Skin epidermis (tissue), 12 donors: ENCODE measurements around the gene C4orf50.
"Not testable (repeated sequence)": the region's sequence is repeated elsewhere in the genome, so short reads cannot be mapped to it uniquely, and the experiment has no call there.

Experiments
- H3K27ac ChIP-seq, 21 experiments: fragments of 200-600 bp; sonication (generic) in 11 of 21; one replicate each; pipeline ENCODE4 v1.5.0; 2020; ENCODE audit warnings: mild to moderate bottlenecking in 3 of 21, inconsistent platforms in 2 of 21, moderate library complexity in 2 of 21
- H3K4me3 ChIP-seq, 7 experiments: fragments of 200-600 bp; sonication (generic) in 2 of 7; one replicate each; pipeline ENCODE4 v1.5.0; 2020; ENCODE audit warnings: inconsistent platforms in 2 of 7, mild to moderate bottlenecking in 2 of 7, moderate library complexity in 1 of 7

C4orf50 gene

DNA sequence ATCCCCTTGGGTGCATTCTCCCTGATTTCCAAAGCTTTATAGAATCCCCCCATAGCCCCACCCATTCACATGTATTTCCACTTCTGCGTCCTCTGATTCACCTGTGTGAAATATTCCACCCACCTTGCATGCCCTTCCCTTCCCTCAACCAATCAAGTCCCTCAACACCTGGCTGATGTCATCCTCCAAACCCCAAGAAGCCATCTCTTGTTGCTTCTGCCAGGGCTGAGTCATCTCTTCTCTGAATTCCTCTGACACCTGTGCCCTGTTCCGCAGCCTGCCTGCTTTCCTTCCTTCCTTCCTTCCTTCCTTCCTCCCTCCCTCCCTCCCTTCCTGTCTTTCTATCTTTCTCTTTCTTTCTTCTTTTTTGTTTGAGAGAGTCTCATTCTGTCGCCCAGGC, 135.3 kb downstream of the C4orf50 start:
- Histone ChIP-seq H3K4me3 (no peak overlapping the region), H3K27ac (no peak overlapping the region)

DNA sequence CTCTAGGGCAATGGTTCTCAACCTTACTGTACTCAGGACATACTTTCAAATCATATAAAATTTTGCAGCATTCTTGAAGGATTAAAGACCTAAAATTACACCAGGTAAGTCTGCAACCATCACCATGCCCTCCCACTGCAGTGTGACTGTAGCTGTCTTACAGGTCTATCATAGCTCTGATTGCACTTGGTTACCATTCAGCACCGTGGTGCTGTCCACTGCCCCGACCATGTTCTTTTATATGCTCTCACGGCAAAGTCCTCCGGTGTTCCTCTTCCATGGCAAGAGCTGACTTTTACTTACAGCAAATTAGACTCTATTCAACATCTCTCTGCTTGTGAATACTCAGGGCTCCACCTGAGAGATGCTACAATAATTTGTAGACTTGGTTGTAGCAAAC, 136.9 kb downstream of the C4orf50 start:
- H3K4me3 ChIP-seq, result no peak overlapping the region
- H3K27ac ChIP-seq, result no peak overlapping the region

DNA sequence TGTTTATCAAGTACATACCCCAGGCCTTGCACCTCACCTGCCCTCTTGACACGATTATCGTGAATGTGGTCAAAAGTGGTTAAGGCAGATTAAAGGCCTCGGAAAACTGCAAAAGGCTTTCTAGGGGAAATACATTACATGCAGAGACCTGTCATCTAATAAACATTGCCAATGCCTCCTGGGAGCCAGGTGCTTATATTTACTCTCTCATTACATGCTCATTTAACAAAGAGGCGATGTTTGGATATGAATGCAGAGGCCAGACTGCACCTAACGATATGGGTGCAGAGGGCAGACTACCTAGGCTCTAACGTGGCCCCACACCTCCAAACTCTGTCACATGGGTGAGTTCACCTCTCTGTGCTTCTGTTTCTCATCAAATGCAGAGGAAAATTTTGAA, 139.9 kb downstream of the C4orf50 start:
- no peak overlapping the region for H3K27ac ChIP-seq
- H3K4me3 ChIP-seq, result no peak overlapping the region

DNA sequence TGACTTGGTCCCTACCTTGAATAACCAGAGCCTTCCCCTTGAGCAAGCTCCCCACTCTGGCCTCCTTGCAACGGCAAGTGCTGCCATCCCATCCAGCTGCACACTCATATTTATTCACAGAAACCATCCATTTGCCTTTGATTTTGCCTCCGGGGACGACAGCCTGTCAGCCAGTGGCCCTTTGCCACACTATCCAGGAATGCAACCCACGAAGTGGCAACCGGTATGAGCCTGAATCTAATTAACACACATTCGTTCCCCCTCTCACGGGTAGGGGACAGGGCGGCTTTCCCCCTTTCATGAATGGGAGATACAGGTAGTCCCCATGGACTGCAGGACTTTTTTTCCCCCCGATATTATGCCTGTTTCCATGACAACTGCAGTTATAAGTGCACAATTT, 140.8 kb downstream of the C4orf50 start:
- no peak overlapping the region for H3K4me3 ChIP-seq
- H3K27ac ChIP-seq, result no peak overlapping the region

DNA sequence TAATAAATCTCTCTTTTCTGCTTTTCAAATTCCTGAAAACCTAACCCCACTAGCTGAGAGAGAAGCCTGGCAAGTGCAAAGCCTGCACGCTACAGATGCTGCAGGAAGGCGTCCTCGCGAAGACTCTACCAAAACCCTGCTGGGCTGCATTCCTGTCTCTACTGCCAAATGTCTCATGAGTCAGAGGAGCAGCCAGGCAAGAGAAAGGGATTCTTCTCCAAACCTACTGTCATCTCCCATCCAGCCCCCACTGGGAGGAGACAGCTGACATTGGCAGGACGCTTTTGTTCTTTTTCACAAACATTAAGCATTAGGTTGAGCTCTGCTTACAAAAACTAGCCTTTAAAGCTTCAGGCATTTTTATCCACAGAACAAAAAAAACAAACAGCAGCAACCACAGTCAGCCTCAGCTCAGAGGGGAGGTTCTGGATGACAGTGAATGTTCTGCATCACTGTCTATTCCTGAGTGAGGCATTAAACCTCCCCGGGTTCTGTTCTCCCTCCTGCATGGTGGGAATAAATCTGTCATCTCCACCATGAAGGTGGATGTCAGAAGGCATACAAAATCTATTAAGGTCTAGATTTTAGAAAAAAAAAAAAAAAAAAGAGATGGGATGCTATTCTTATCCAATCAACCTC, 143.3 kb downstream of the C4orf50 start:
- Histone ChIP-seq H3K27ac (no peak overlapping the region), H3K4me3 (no peak overlapping the region)

DNA sequence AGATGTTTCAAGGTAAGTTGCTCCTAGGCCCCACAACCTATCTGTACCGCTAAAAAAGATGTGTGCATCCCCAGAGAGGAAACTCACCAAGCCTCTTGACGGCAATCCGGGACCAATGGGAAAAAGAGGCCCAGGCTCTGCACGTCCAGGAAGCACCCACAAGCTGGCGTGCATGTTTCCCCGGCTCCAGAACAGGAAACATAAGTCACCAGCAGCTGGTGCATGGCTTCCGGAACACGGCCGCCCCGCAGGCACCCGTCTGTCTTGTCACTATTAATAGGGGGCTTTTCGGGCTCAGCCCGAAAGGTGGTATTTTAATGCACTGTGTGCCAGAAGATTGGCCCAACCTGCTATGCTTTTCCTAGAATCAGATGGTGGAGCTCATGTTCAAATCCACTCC, 147.5 kb downstream of the C4orf50 start:
- Histone ChIP-seq H3K27ac (no peak overlapping the region), H3K4me3 (no peak overlapping the region)

DNA sequence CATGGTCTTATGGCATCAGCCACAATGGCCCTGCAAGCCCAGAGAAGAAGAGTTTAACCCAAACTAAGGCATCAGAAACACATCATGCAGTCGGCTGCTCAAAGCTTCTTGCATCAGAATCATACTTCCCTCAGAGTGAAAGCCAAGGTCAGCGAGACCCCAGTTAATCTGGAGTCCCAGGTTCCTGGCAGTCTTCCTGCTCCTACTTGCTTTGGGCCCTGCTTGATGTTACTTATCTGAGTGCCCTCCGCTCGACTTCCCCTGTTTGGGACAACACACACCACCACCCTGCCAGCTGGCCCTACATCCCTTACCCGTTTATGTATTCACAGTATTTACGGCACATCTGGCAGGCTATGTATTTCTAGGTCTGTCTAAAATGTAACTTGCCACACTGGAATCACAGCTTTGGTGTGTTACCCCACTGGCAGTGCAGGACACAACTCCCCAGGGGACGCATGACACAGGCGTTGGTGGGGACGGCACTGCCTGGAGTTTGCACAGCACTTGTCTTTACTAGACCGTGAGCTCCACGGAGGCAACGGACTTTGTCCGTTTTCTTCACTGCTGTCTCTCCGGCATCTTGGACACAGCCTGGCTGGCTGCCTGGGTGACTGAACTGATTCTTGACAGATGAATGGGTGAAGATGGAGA, 148.1 kb downstream of the C4orf50 start:
- no peak overlapping the region for H3K4me3 ChIP-seq
- no peak overlapping the region for H3K27ac ChIP-seq

DNA sequence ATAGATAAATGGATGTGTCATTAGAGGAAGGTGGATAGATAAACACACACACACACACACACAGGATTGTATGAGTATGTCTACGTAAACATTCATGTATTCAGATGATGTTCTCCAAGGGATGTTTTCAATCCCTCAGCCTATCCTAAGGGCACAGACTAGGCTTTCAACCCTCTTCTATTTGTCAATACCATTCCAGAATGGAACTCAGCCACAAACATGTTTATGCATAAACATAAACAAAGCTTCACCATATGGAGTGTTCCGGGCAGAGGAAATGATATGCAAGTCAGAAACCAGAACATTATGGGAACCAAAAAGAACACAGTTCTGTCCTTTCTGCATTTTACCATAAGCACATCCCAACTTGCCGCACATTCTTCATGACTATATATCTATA, 150.4 kb downstream of the C4orf50 start:
- Histone ChIP-seq H3K27ac (no peak overlapping the region), H3K4me3 (no peak overlapping the region)

DNA sequence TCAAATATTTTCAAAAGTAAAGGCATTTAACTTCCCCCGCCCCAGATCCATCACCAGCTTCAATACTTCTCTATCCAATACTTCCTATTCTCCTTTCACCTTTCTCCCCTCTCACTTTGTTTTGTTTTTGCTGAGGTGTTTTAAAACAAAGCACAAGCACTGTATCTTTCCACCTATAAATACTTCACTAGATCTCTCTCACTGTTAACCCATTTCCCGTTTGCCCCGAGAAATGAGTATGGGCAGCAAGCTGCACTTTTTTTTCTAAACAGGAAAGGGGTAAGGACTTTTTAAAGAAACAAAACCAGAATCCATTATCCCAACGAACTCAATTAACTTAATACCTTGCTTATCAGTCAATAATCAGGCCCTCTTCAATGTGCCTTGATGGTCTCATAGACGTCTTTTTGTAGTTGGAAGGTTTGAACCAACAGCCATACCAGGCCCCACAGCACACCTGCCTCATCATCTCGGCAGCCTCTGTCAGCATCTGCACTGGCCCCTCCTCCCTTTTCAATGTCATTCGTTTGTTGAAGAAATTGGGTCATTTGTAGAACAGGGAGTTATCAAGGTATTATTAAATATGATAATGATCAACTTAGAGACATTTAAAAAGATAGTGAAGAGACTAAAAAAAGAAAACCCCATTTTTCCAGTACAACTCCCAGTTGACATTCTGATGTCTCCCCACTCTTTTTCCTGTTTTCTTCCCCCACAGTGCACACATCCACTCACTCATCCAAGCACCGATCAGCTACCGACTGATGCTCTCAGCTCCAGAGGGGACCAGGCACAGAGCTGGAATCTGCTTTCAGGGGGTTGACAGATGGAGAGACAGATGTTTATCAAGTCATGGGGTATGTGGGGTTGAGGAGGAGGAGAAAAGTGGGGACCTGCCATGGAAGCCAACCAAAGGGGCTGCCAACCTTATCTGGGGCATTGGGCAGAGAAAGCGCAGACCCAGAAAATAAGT, 151.1 kb downstream of the C4orf50 start:
- H3K4me3 ChIP-seq, result no peak overlapping the region
- no peak overlapping the region for H3K27ac ChIP-seq

DNA sequence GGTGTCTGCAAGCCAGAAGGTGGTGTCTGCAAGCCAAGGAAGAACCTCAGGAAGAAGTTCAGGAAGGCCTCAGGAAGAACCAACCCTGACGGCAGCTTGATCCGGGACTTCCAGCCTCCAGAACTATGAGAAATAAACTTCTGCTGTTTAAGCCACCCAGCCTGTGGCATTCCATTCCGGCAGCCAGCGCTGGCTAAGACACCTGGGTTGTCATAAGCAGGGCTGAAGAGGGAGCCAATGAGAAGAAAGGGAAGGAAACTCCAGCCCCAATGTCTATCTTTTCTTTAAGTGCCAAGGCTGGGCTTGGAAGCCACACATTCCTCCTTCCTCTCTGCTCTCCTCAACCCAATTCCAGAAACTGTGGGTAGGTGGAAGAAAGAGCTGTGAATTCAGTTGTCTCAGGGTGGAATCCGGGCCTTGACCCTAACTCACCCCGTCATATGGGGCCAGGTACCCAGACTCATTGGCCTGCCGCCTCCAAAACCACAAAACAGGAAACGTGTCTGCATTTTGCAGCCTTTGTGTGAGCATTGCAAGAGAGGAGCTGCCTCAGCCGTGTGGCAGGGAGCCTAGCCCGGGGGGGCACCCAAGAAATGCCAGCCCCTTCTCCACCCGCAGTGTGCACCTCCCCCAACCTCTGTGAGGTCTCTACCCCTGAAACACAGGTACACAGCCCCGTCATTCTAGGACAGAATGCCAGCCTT, 152.2 kb downstream of the C4orf50 start:
- H3K27ac ChIP-seq, result no peak overlapping the region
- no peak overlapping the region for H3K4me3 ChIP-seq

DNA sequence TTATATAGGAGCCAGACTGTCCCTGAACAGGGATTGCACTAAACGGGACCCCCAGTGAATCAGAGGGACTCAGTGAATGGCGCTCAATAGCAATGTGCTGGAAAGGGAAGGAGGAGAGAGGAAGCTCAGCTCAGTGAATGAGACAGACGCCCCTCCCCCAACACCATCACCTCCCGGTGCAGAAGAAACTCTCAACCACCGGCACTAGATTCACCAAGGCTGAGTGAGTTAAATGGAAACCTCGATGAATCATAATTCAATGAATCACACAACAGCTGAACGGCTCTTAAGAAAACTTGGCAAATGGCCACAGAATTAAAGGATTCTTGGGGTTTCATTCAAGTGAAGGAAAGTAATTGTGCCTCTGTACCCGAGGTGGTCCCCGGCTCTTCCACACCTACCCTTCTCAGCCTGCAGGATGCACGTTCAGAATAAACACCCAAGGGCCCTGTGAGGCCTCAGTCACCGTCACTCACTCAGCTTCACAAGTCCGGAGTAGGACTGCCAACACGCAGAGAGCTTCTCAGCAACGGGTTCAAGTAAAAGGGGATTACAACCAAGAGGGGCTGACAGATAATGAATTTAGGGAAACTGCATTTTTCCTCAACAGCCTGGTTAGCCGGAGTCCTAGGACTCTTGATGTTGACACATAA, 154.6 kb downstream of the C4orf50 start:
- no peak overlapping the region for H3K4me3 ChIP-seq
- H3K27ac ChIP-seq, result no peak overlapping the region

DNA sequence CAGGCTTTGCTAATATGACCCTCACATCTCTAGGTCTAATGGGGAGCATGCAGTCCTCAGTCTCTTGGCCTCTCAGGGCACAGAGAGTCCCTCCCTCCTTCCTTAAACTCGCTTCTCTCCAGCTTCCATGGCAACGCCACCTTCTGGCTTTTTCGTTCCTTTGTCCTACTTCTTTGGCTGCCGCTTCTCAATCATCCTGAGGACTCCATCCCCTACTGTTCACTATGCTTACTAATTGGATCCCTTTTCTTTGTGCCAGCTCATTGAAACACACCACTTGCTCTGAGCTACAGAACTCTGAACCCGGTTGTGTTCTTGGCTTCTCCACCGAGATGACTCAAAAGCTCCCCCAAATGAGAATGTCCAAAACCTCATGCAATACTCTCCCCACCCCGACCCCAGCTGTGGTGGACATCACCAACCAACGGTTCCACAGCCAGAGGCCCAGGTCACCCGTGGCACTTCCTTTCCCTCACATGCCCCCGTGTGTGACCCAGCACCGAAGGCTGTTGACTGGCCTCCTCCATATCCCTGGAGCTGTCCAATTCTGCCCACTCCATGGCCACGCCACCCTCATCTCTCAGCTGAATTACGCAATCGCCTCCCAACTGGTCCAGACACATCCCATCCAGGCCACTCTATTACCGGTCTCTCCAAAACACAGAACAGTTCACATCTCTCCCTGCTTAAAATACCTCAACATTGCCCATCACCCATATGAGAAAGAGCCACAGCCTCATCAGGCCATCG, 160.0 kb downstream of the C4orf50 start:
- H3K4me3 ChIP-seq, result no peak overlapping the region
- H3K27ac ChIP-seq, result no peak overlapping the region

DNA sequence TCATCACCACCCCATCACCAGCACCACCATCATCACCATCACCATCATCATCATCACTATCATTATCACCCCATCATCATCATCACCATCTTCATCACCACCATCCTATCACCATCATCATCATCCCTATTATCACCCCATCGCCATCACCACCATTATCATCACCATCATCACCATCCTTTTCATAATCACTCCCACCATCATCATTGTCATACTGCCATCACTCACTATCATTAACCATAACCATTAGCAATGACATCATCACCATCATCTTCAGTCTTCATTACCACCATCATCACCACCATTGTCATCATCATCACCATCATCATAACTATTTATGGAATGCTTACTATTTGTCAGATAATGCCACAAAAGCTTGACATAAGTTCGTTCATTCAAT, 161.0 kb downstream of the C4orf50 start:
- no peak overlapping the region for H3K4me3 ChIP-seq
- H3K27ac ChIP-seq, result no peak overlapping the region

DNA sequence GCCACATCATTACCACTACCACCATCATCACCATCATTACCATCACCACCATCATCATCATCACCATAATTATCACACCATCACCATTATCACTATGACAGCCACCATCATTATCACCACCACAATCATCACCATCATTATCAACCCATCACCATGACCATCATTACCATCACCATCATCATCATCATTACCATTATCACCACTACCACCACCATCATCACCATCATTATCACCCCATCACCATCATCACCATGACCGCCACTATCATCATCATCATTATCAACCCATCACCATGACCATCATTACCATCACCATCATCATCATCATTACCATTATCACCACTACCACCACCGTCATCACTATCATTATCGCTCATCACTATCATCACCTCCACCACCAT, 161.9 kb downstream of the C4orf50 start:
- H3K4me3 ChIP-seq, H3K27ac ChIP-seq: not testable (repeated sequence)

DNA sequence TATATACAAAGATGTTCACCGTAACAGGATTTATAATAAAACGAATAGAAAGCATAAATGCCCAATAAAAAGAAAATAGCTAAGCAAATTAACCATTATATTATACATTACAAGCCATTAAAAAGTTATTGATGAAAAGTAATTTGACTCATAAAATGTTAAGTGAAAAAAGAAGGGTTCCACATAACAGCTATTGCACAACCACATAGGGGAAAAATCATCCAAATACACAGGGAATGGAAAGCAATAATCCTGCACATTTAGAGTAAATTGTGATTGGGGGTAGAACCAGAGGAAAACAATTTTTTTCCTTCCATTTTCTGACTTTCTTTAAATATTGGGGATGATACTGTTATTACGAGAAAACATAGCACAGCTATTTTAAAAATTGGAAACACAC, 163.3 kb downstream of the C4orf50 start:
- no peak overlapping the region for H3K4me3 ChIP-seq

DNA sequence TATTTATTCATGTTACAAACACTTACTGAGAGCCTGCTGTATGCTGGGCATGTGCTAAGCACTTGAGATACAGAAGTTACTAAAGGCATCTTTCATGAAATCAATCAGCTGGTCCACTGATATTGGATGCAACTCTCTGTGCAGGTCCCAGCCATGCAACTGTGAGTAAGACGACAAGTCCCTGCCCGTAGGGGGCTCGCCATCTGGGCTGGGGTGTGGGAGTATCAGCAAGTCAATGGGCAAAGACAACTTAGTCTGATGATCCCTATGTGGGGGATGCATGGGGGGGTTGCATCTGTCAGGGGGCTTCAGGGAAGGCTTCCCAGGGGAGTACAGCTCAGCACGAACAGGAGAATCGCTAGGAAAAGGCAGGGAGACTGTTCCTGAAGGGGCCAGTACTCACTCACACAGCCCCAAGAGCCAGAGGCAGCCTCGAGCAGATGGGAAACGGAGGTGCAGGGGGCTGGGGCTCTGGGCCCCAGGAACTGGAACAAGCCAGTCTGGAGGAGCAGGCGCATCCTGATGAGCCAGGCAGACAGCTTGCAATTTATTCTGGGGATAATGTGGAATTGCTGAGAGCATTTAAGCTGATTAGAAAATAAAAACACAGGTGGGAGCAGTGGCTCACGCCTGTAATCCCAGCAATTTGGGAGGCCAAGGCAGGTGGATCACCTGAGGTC, 165.6 kb downstream of the C4orf50 start:
- no peak overlapping the region for H3K4me3 ChIP-seq
- H3K27ac ChIP-seq, result no peak overlapping the region

More for the DNA sequence above, 163.3 kb downstream of the C4orf50 start:
- H3K27ac ChIP-seq, result no peak overlapping the region

DNA sequence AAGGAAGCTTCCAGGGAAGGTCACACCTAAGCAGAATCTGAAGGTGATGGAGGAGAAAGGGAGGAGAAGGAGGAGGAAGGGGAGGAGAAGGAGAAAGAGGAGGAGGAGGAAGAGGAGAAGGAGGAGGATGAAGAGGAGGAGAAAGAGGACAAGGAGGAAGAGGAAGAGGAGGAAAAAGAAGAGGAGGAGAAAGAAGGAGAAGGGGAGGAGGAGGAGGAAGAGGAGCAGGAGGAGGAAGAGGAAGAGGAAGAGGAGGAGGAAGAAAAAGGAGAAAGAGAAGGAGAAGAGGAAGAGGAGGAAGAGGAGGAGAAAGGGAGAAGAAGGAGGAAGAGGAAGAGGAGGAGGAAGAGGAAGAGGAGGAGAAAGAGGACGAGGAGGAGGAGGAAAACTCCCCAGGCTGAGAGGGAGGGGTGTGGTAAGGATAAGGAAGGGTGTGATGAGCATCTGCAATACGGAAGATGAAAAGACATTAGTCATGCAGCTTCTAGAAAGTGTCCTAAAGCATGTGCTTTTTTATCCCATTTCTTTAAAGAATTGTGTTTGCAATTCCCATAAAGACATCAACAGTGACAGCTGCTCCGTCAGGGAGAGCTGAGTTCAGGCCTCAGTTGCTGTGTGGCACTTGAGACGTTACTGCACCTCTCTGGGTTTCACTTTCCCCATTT, 166.5 kb downstream of the C4orf50 start:
- no peak overlapping the region for H3K27ac ChIP-seq
- no peak overlapping the region for H3K4me3 ChIP-seq
